Vagina (tissue), 2 donors: ENCODE results near the gene ENO4. TPM values are rescaled to one million over a fixed set of nuclear protein-coding genes. Genes with fewer than 3 reads are reported as not detected.

ENCODE experiments used
- DNase-seq, 2 donors: peaks; one replicate each; pipeline ENCODE4 v3.0.0-alpha.2; 2017; ENCODE audit errors: extremely low spot score in 2 of 2
- H3K27ac ChIP-seq: fragments of 200-600 bp; sonication (generic); one replicate; pipeline ENCODE4 v1.5.1; 2019
- H3K27me3 ChIP-seq: fragments of 200-600 bp; sonication (generic); one replicate; pipeline ENCODE4 v1.5.1; 2019
- H3K36me3 ChIP-seq, 2 donors: fragments of 200-600 bp; sonication (generic); one replicate each; pipeline ENCODE4 v1.5.1; 2017 to 2019
- H3K4me1 ChIP-seq: fragments of 200-600 bp; sonication (generic); one replicate; pipeline ENCODE4 v1.5.1; 2019
- H3K4me3 ChIP-seq, 2 donors: fragments of 200-600 bp; sonication (generic); 1 replicate in 1 of 2; 2 replicates in 1 of 2; pipeline ENCODE4 v1.5.1; 2016 to 2019
- H3K9me3 ChIP-seq: fragments of 200-600 bp; sonication (generic); one replicate; pipeline ENCODE4 v1.5.1; 2019
- CTCF ChIP-seq, 3 experiments: fragments of 450-650 bp in 2 of 3; fragments of 200-600 bp in 1 of 3; sonication (generic) in 1 of 3; IDR thresholded peaks; one replicate each; pipeline ENCODE4 v1.5.1; 2017 to 2019; ENCODE audit warnings: antibody characterized with exemption in 3 of 3, mild to moderate bottlenecking in 2 of 3, moderate library complexity in 2 of 3
- POLR2A ChIP-seq, 2 donors: fragments of 450-650 bp; IDR thresholded peaks; one replicate each; pipeline ENCODE4 v1.6.1; 2017; ENCODE audit warnings: antibody characterized with exemption in 2 of 2, mild to moderate bottlenecking in 2 of 2, moderate library complexity in 2 of 2
- POLR2AphosphoS5 ChIP-seq, 2 donors: sonication (generic); formaldehyde crosslinking; IDR thresholded peaks; one replicate each; pipeline ENCODE4 v1.9.0; 2017; ENCODE audit warnings: antibody characterized with exemption in 2 of 2, mild to moderate bottlenecking in 2 of 2, low read depth in 1 of 2; ENCODE audit not compliant: insufficient read depth in 1 of 2
- intact Hi-C: fragments of 100-400 bp; cut with DNase I; formaldehyde crosslinking; loops from one replicate; pipeline ENCODE4 v1.15.1; 2023
- total RNA-seq: library from RNA; depleted of rRNA; stranded (reverse); fragments of >200 nt; gene quantifications from one replicate; pipeline ENCODE4 v1.2.3, GENCODE V29; 2016

ENO4 gene
- total RNA-seq, 1 donor from 2014 or later, result not detected

- Histone ChIP-seq H3K4me3 (no peak overlapping the region), H3K9me3 (no peaks in the 10 kb centered on the region), H3K36me3 (no peaks in the 10 kb centered on the region), H3K4me1 (no peaks in the 10 kb centered on the region), H3K27ac (no peak overlapping the region), H3K27me3 (no peaks in the 10 kb centered on the region)
- TF ChIP-seq POLR2A (IDR thresholded peaks at IDR 0.05) (no peak), POLR2AphosphoS5 (IDR thresholded peaks at IDR 0.05; ENCODE audit: insufficient read depth in 1 of 2, low read depth in 1 of 2) (no peak), CTCF (IDR thresholded peaks at IDR 0.05) (no peak)
- no peak for DNase-seq
- intact Hi-C loops, result no loop called here
Observed at GRCh38 chr10:116882639-116883038, 33.3 kb downstream of the ENO4 start.

GRCh38 chr10:116886772-116887171, 37.5 kb downstream of the ENO4 start:
- DNase-seq, result no peak
- no peaks in the 10 kb centered on the region for H3K9me3 ChIP-seq
- peaks cover 8% of the 10 kb centered on the region for H3K4me1 ChIP-seq
- no peaks in the 10 kb centered on the region for H3K27me3 ChIP-seq
- H3K27ac ChIP-seq, result no peak overlapping the region
- H3K4me3 ChIP-seq, result no peak overlapping the region
- intact Hi-C loops, result no loop called here
- no peak for TF ChIP-seq POLR2A (IDR thresholded peaks at IDR 0.05)
- no peak for TF ChIP-seq POLR2AphosphoS5 (IDR thresholded peaks at IDR 0.05; ENCODE audit: insufficient read depth in 1 of 2, low read depth in 1 of 2)
- TF ChIP-seq CTCF (IDR thresholded peaks at IDR 0.05), result no peak
- no peaks in the 10 kb centered on the region for H3K36me3 ChIP-seq

GRCh38 chr10:116888380-116889055, 39.2 kb downstream of the ENO4 start:
- no peak overlapping the region for H3K27ac ChIP-seq
- no peak for DNase-seq

GRCh38 chr10:116889066-116889465, 39.8 kb downstream of the ENO4 start:
- intact Hi-C loops, result no loop called here
- H3K9me3 ChIP-seq, result no peaks in the 10 kb centered on the region
- peaks cover 8% of the 10 kb centered on the region for H3K4me1 ChIP-seq
- TF ChIP-seq CTCF (IDR thresholded peaks at IDR 0.05) (no peak), POLR2A (IDR thresholded peaks at IDR 0.05) (no peak), POLR2AphosphoS5 (IDR thresholded peaks at IDR 0.05; ENCODE audit: insufficient read depth in 1 of 2, low read depth in 1 of 2) (no peak)
- H3K4me3 ChIP-seq, result no peak overlapping the region
- H3K36me3 ChIP-seq, result no peaks in the 10 kb centered on the region
- H3K27me3 ChIP-seq, result no peaks in the 10 kb centered on the region
- DNase-seq, result no peak
- H3K27ac ChIP-seq, result no peak overlapping the region

More at GRCh38 chr10:116888380-116889055, 39.2 kb downstream of the ENO4 start:
- H3K27me3 ChIP-seq, result no peaks in the 10 kb centered on the region
- intact Hi-C loops, result no loop called here
- no peaks in the 10 kb centered on the region for H3K9me3 ChIP-seq
- TF ChIP-seq POLR2AphosphoS5 (IDR thresholded peaks at IDR 0.05; ENCODE audit: insufficient read depth in 1 of 2, low read depth in 1 of 2) (peak in 1 of 2 donors; percentile 49), CTCF (IDR thresholded peaks at IDR 0.05) (no peak), POLR2A (IDR thresholded peaks at IDR 0.05) (no peak)
- H3K4me1 ChIP-seq, result peaks cover 8% of the 10 kb centered on the region
- H3K4me3 ChIP-seq, result no peak overlapping the region
- H3K36me3 ChIP-seq, result no peaks in the 10 kb centered on the region

GRCh38 chr10:116891208-116891607, 41.9 kb downstream of the ENO4 start:
- H3K27ac ChIP-seq, result no peak overlapping the region
- H3K27me3 ChIP-seq, result no peaks in the 10 kb centered on the region
- no peaks in the 10 kb centered on the region for H3K9me3 ChIP-seq
- no peak for TF ChIP-seq POLR2AphosphoS5 (IDR thresholded peaks at IDR 0.05; ENCODE audit: insufficient read depth in 1 of 2, low read depth in 1 of 2)
- no peak for TF ChIP-seq CTCF (IDR thresholded peaks at IDR 0.05)
- intact Hi-C loops, result no loop called here
- peaks cover 8% of the 10 kb centered on the region for H3K4me1 ChIP-seq
- no peak overlapping the region for H3K4me3 ChIP-seq
- no peak for DNase-seq
- H3K36me3 ChIP-seq, result no peaks in the 10 kb centered on the region
